Common myeloid progenitor, CD34-positive (primary cell): ENCODE measurements around the gene PABPN1.
A peak's percentile ranks its signal among the peaks of the same experiment; 100 is the strongest.

Source experiments
- CTCF ChIA-PET: fragments of 350-600 bp; sonication (Branson Sonifier 250); formaldehyde crosslinking; loops from one replicate; lab custom pipeline; 2021; ENCODE audit warnings: antibody characterized with exemption; lab: Charles Lee
- POLR2A ChIA-PET: fragments of 350-600 bp; sonication (Branson Sonifier 250); formaldehyde crosslinking; loops from one replicate; lab custom pipeline; 2021; ENCODE audit warnings: antibody characterized with exemption; lab: Charles Lee
- DNase-seq, 3 donors: peaks; one replicate each; pipeline versions ENCODE4 v3.0.0 to v3.0.0-alpha.2; 2013
- H3K27ac ChIP-seq, 2 experiments: 1 replicate in 1 of 2; 2 replicates in 1 of 2; pipeline ENCODE4 v1.7.0; 2013; ENCODE audit warnings: inconsistent platforms in 2 of 2, low read length in 2 of 2, mild to moderate bottlenecking in 2 of 2, low read depth in 1 of 2, moderate library complexity in 1 of 2; ENCODE audit not compliant: severe bottlenecking in 2 of 2, insufficient read depth in 1 of 2, poor library complexity in 1 of 2
- H3K27me3 ChIP-seq, 5 experiments: replicated peaks in 2 of 5; 1 replicate in 3 of 5; 2 replicates in 2 of 5; pipeline versions ENCODE4 v1.6.1 to v1.7.0; 2013; ENCODE audit warnings: low read length in 4 of 5, mild to moderate bottlenecking in 2 of 5, moderate library complexity in 2 of 5, inconsistent platforms in 1 of 5; ENCODE audit not compliant: insufficient read depth in 5 of 5, control insufficient read depth in 4 of 5
- H3K36me3 ChIP-seq, 4 experiments: 1 replicate in 2 of 4; 2 replicates in 2 of 4; pipeline versions ENCODE4 v1.6.1 to v1.7.0; 2013; ENCODE audit warnings: low read length in 3 of 4, control low read depth in 1 of 4, mild to moderate bottlenecking in 1 of 4; ENCODE audit not compliant: control insufficient read depth in 4 of 4, insufficient read depth in 4 of 4
- H3K4me1 ChIP-seq, 4 experiments: 1 replicate in 3 of 4; 2 replicates in 1 of 4; pipeline versions ENCODE4 v1.6.1 to v1.7.1; 2013; ENCODE audit warnings: low read length in 3 of 4, mild to moderate bottlenecking in 3 of 4, control low read depth in 1 of 4, inconsistent platforms in 1 of 4, moderate library complexity in 1 of 4; ENCODE audit not compliant: control insufficient read depth in 4 of 4, insufficient read depth in 4 of 4; ENCODE audit errors: control extremely low read depth in 1 of 4
- H3K4me3 ChIP-seq, 7 experiments: 1 replicate in 4 of 7; 2 replicates in 3 of 7; pipeline versions ENCODE4 v1.5.1 to v1.7.0; 2013; ENCODE audit warnings: mild to moderate bottlenecking in 7 of 7, low read length in 6 of 7, moderate library complexity in 6 of 7, inconsistent platforms in 2 of 7, low read depth in 2 of 7, control low read depth in 1 of 7; ENCODE audit not compliant: insufficient read depth in 4 of 7, control insufficient read depth in 1 of 7; ENCODE audit errors: extremely low read depth in 1 of 7
- H3K9me3 ChIP-seq, 5 experiments: 1 replicate in 4 of 5; 2 replicates in 1 of 5; pipeline versions ENCODE4 v1.6.1 to v1.7.1; 2013; ENCODE audit warnings: low read length in 4 of 5, mild to moderate bottlenecking in 2 of 5, inconsistent platforms in 1 of 5, low read depth in 1 of 5, moderate library complexity in 1 of 5; ENCODE audit not compliant: control insufficient read depth in 4 of 5, insufficient read depth in 2 of 5; ENCODE audit errors: control extremely low read depth in 1 of 5
- WGBS: methylation state at CpG from one replicate; pipeline ENCODE4 v1.1.5; 2013; ENCODE audit not compliant: insufficient coverage; 5-methylcytosine and 5-hydroxymethylcytosine counted together

The PABPN1 gene

GRCh38 chr14:23284654-23285529 lies 36.4 kb upstream of the PABPN1 start:
- Histone ChIP-seq H3K36me3 (peaks cover 0 to 3% (median 3%) of the 10 kb centered on the region in 4 experiments), H3K4me1 (peaks cover 11 to 22% (median 17%) of the 10 kb centered on the region in 4 experiments), H3K4me3 (peak overlapping the region; percentile 59 to 96 (median 95)), H3K27me3 (no peaks in the 10 kb centered on the region), H3K27ac (peak overlapping the region; percentile 54 to 87), H3K9me3 (no peaks in the 10 kb centered on the region)
- DNase-seq = peak; percentile 28 to 37 (median 28)
- 10% methylated on average over 5 of the region's 9 CpGs for WGBS
- POLR2A ChIA-PET = interaction anchor here (0.6 to 1.7 kb wide), 3 partner anchors 20 to 185 kb away, joined by 3 to 8 read pairs (median 4); partner anchors contain the start of gene PABPN1
- CTCF ChIA-PET = interaction anchor here (1.1 to 3.0 kb wide), 4 partner anchors 11 to 275 kb away, joined by 3 to 22 read pairs (median 12); partner anchors contain the start of gene PPP1R3E

GRCh38 chr14:23285530-23286019 lies 35.7 kb upstream of the PABPN1 start:
- 3% methylated on average over 6 of the region's 22 CpGs for WGBS
- Histone ChIP-seq H3K36me3 (peaks cover 0 to 3% (median 3%) of the 10 kb centered on the region in 4 experiments), H3K27ac (peak overlapping the region; percentile 54 to 87), H3K4me3 (peak overlapping the region; percentile 59 to 96 (median 95)), H3K4me1 (peaks cover 11 to 22% (median 15%) of the 10 kb centered on the region in 4 experiments), H3K9me3 (no peaks in the 10 kb centered on the region), H3K27me3 (no peaks in the 10 kb centered on the region)
- DNase-seq = peak in 1 of 3 donors; percentile 61
- ChIA-PET CTCF (interaction anchor here (0.6 to 3.0 kb wide), 7 partner anchors 11 to 275 kb away, joined by 3 to 22 read pairs (median 5); partner anchors contain the start of gene PPP1R3E), POLR2A (interaction anchor here (0.6 to 1.7 kb wide), 5 partner anchors 12 to 185 kb away, joined by 3 to 8 read pairs (median 4); partner anchors contain the start of genes PABPN1 and PPP1R3E)

DNA sequence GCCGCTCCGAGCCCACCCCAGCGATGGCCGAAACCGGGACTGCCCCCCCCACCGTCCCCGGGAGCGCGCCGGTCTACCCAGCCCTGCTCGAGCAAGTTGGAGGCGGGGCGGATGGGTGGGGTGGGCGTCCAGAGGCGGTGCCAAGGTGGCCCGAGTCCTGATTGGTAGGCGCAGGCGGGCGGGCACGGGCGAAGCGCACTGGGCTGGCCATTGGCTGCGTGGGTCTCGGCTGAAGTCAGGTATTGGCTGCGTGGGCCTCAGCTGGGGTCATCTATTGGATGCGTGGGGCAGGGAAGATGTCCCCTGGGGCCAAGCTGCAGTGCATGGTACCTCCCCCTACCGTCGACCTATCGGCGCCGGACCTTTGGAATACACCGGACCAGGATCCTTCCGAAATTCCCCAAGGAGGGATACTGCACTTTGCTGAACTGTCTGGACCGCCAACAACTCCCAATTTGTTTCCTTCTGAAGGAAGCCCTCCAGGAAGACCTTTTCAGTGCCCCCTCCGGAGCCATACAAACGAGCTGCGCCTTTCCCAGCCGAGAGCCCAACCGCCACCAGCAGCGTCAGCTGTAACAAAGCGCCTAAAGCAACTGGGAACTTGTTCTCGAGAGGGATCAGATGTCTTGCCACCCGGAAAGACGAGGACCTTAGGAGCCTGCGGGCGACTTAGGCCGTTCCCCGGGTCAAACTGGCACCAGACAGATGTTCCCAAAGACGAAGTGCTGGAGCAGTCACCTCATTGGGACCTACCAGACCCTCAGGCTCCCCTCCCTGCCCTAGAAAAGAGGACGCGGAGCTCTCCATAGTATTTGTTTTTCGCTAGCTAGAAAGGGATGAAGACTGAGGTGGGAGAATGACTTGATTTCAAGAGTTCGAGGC lies 35.0 kb upstream of the PABPN1 start, which contains the start of gene HOMEZ:
Gene HOMEZ (minus strand): TSS at position 113 of the 882 bp plus-strand sequence. CDS start 180 bp downstream, outside the sequence.
- peak within 1 kb of the TSS; percentile 76 to 91 for H3K27ac ChIP-seq
- H3K9me3 ChIP-seq = no peaks in the 10 kb centered on the region
- H3K27me3 ChIP-seq = no peaks in the 10 kb centered on the region
- H3K4me1 ChIP-seq = peaks cover 11 to 22% (median 15%) of the 10 kb centered on the region in 4 experiments
- ChIA-PET CTCF (interaction anchor here (0.6 to 3.0 kb wide), 12 partner anchors 9 to 274 kb away, joined by 3 to 22 read pairs (median 4); partner anchors contain the start of genes PABPN1 and PPP1R3E), POLR2A (interaction anchor here (0.6 to 1.7 kb wide), 7 partner anchors 11 to 35 kb away, joined by 3 to 8 read pairs (median 3); partner anchors contain the start of genes BCL2L2, PABPN1 and PPP1R3E)
- under 1% methylated on average over 48 of the region's 53 CpGs for WGBS
- H3K4me3 ChIP-seq = peak within 1 kb of the TSS; percentile 59 to 96 (median 95)
- peaks cover 0 to 3% (median 3%) of the 10 kb centered on the region in 4 experiments for H3K36me3 ChIP-seq
- DNase-seq = peak; percentile 97 to 98 (median 98)

GRCh38 chr14:23286902-23287479 lies 34.3 kb upstream of the PABPN1 start:
- ChIA-PET CTCF (interaction anchor here (0.9 to 3.3 kb wide), 14 partner anchors 9 to 210 kb away, joined by 3 to 22 read pairs (median 4); partner anchors contain the start of genes PABPN1 and PPP1R3E), POLR2A (interaction anchor here (0.5 to 1.7 kb wide), 5 partner anchors 10 to 181 kb away, joined by 3 to 8 read pairs (median 3); partner anchors contain the start of genes PABPN1 and PPP1R3E)
- Histone ChIP-seq H3K4me1 (peaks cover 11 to 22% (median 15%) of the 10 kb centered on the region in 4 experiments), H3K36me3 (peaks cover 0 to 3% (median 3%) of the 10 kb centered on the region in 4 experiments), H3K27ac (peak overlapping the region; percentile 76 to 91), H3K9me3 (no peaks in the 10 kb centered on the region), H3K27me3 (no peaks in the 10 kb centered on the region), H3K4me3 (peak overlapping the region; percentile 59 to 96 (median 95))
- WGBS = 61% methylated on average over 6 of the region's 6 CpGs
- no peak for DNase-seq

- 44% methylated on average over 20 of the region's 24 CpGs for WGBS
- POLR2A ChIA-PET = no interaction called here
Observed at GRCh38 chr14:23294734-23295561, 26.3 kb upstream of the PABPN1 start.

More at GRCh38 chr14:23294734-23295561, 26.3 kb upstream of the PABPN1 start:
- Histone ChIP-seq H3K36me3 (peaks cover 4 to 29% (median 16%) of the 10 kb centered on the region in 4 experiments), H3K27me3 (peaks cover 0 to 4% (median 0%) of the 10 kb centered on the region in 5 experiments), H3K4me1 (peaks cover 4 to 20% (median 12%) of the 10 kb centered on the region in 4 experiments), H3K4me3 (peak overlapping the region in 2 of 7 experiments; percentile 1 to 45), H3K9me3 (no peaks in the 10 kb centered on the region), H3K27ac (no peak overlapping the region)
- peak; percentile 74 to 91 (median 88) for DNase-seq
- CTCF ChIA-PET = interaction anchor here (0.8 to 20.4 kb wide), 17 partner anchors 9 to 174 kb away, joined by 3 to 177 read pairs (median 4); partner anchors contain the start of genes BCL2L2, HOMEZ and PABPN1
